Hepatocyte (in vitro differentiated cells): Measurements from ENCODE around the gene ICE1. TPM values are rescaled to one million over a fixed set of nuclear protein-coding genes. Genes with fewer than 3 reads are reported as not detected.

ENCODE experiments used
- DNase-seq: peaks from one replicate; pipeline ENCODE4 v3.0.0-alpha.2; 2016; ENCODE audit warnings: low spot score
- H2AFZ ChIP-seq: fragments of 200-600 bp; sonication (generic); 2 replicates; pipeline ENCODE4 v1.6.0; 2016; ENCODE audit warnings: antibody characterized with exemption, mild to moderate bottlenecking
- H3K27ac ChIP-seq: fragments of 200-600 bp; sonication (generic); 2 replicates; pipeline ENCODE4 v1.5.1; 2016; ENCODE audit warnings: mild to moderate bottlenecking
- H3K27me3 ChIP-seq: fragments of 200-600 bp; sonication (generic); 2 replicates; pipeline ENCODE4 v1.6.1; 2016
- H3K36me3 ChIP-seq: fragments of 200-600 bp; sonication (generic); replicated peaks from 2 replicates; pipeline ENCODE4 v1.5.1; 2016; ENCODE audit warnings: low read depth; ENCODE audit not compliant: insufficient read depth
- H3K4me1 ChIP-seq: fragments of 200-600 bp; sonication (generic); 2 replicates; pipeline ENCODE4 v1.5.1; 2016; ENCODE audit warnings: mild to moderate bottlenecking, moderate library complexity; ENCODE audit not compliant: insufficient read depth
- H3K4me2 ChIP-seq: fragments of 200-600 bp; sonication (generic); 2 replicates; pipeline ENCODE4 v1.6.0; 2016
- H3K4me3 ChIP-seq: fragments of 200-600 bp; sonication (generic); 2 replicates; pipeline ENCODE4 v1.5.1; 2016; ENCODE audit warnings: mild to moderate bottlenecking
- H3K79me2 ChIP-seq: fragments of 200-600 bp; sonication (generic); 2 replicates; pipeline ENCODE4 v1.6.0; 2017; ENCODE audit warnings: mild to moderate bottlenecking
- H3K9me2 ChIP-seq: fragments of 200-600 bp; sonication (generic); replicated peaks from 2 replicates; pipeline ENCODE4 v1.6.0; 2017; ENCODE audit warnings: mild to moderate bottlenecking; ENCODE audit not compliant: insufficient read depth
- H3K9me3 ChIP-seq: fragments of 200-600 bp; sonication (generic); 2 replicates; pipeline ENCODE4 v1.5.1; 2016; ENCODE audit warnings: low read depth, mild to moderate bottlenecking
- H4K20me1 ChIP-seq: fragments of 200-600 bp; sonication (generic); 2 replicates; pipeline ENCODE4 v1.6.0; 2016; ENCODE audit warnings: mild to moderate bottlenecking; ENCODE audit not compliant: insufficient read depth, poor library complexity, severe bottlenecking
- CTCF ChIP-seq: fragments of 200-600 bp; sonication (generic); IDR thresholded peaks from 2 replicates; pipeline ENCODE4 v1.5.1; 2016; ENCODE audit warnings: antibody characterized with exemption, mild to moderate bottlenecking; ENCODE audit not compliant: poor library complexity
- EZH2 ChIP-seq: fragments of 200-600 bp; sonication (generic); IDR thresholded peaks from 2 replicates; pipeline ENCODE4 v1.6.1; 2016; ENCODE audit warnings: antibody characterized with exemption, mild to moderate bottlenecking, borderline replicate concordance
- EZH2phosphoT487 ChIP-seq: fragments of 200-600 bp; sonication (generic); IDR thresholded peaks from one replicate; pipeline ENCODE4 v1.6.1; 2018; ENCODE audit warnings: antibody characterized with exemption, mild to moderate bottlenecking, low read depth, moderate library complexity; ENCODE audit not compliant: unreplicated experiment, severe bottlenecking
- WGBS: methylation state at CpG from one replicate; pipeline ENCODE4 v1.1.6; 2016; ENCODE audit warnings: low lambda C conversion rate; ENCODE audit errors: missing lambda C conversion rate; 5-methylcytosine and 5-hydroxymethylcytosine counted together
- polyA plus RNA-seq: library from polyadenylated mRNA; unstranded; fragments of >200 nt; fragmentation: Nextera tagmentation; extraction: Ambion mirVana; gene quantifications from 2 replicates; pipeline ENCODE4 v1.2.1, GENCODE V29; 2016
- total RNA-seq: library from RNA; depleted of rRNA; stranded (reverse); fragments of >200 nt; gene quantifications from 2 replicates; pipeline ENCODE4 v1.2.3, GENCODE V29; 2014

ICE1 gene
- total and polyA plus RNA-seq, 2 experiments from 2014 or later: 9.5 to 26.5 TPM

GRCh38 chr5:5497152-5497788 is 74.8 kb downstream of the ICE1 start:
- no peaks in the 10 kb centered on the region for H3K36me3 ChIP-seq
- H3K4me1 ChIP-seq: peaks cover 5% of the 10 kb centered on the region
- 38% methylated on average over 13 of the region's 13 CpGs for WGBS
- H2AFZ ChIP-seq: no peak overlapping the region
- no peaks in the 10 kb centered on the region for H3K9me2 ChIP-seq
- H4K20me1 ChIP-seq: no peaks in the 10 kb centered on the region
- no peak overlapping the region for H3K4me3 ChIP-seq
- H3K27me3 ChIP-seq: no peaks in the 10 kb centered on the region
- TF ChIP-seq EZH2: no peak
- peak; percentile 77 for TF ChIP-seq CTCF
- no peak for TF ChIP-seq EZH2phosphoT487
- no peaks in the 10 kb centered on the region for H3K9me3 ChIP-seq
- H3K79me2 ChIP-seq: no peaks in the 10 kb centered on the region
- H3K27ac ChIP-seq: no peak overlapping the region
- peak; percentile 80 for DNase-seq
- H3K4me2 ChIP-seq: no peak overlapping the region

DNA sequence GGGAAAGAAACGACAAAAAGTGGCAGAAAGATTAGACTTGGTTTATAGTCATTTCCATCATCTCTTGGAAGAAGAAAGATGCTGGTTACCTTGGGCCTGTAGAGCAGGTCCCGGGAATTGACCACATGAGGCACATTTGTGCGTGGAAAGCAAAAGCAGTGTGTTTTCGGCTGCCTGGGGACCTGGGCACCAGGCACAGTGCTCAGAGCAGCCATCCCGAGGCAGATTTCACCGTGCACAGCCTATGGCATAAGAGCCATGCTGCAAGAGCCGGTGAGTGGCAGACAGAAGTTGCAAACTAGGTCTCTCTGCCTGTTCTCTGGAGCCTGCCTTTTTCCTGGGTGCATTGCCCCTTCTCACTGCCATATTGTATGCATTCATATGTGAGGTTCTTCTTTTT is 77.0 kb downstream of the ICE1 start:
- no peak for DNase-seq
- TF ChIP-seq CTCF (no peak), EZH2 (no peak), EZH2phosphoT487 (no peak)
- Histone ChIP-seq H3K27me3 (no peaks in the 10 kb centered on the region), H2AFZ (no peak overlapping the region), H3K4me2 (no peak overlapping the region), H3K36me3 (no peaks in the 10 kb centered on the region), H3K4me3 (no peak overlapping the region), H3K27ac (no peak overlapping the region), H3K79me2 (no peaks in the 10 kb centered on the region), H3K4me1 (peaks cover under 1% of the 10 kb centered on the region), H3K9me2 (no peaks in the 10 kb centered on the region), H3K9me3 (no peaks in the 10 kb centered on the region), H4K20me1 (no peaks in the 10 kb centered on the region)
- 85% methylated on average over 7 of the region's 7 CpGs for WGBS

DNA sequence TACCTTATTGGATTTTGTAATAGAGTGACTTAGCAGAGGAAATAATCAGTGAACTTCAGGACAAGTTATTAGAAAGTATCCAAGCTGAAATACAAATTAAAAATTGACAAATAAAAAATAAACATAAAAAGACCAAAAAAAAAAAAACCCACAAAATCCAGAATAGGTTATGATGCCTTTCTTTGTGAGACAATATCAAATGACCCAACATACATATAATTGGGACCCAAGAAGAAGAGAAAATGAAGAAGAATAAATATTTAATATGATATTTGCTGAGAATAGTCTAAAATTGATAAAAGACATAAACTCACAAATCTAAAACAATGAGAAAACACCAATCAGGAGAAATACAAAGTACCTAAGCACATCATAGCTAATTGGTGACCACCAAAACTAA is 81.8 kb downstream of the ICE1 start:
- no peak overlapping the region for H2AFZ ChIP-seq
- H3K4me2 ChIP-seq: no peak overlapping the region
- no peaks in the 10 kb centered on the region for H3K36me3 ChIP-seq
- H3K27ac ChIP-seq: no peak overlapping the region
- H3K4me1 ChIP-seq: no peaks in the 10 kb centered on the region
- no peaks in the 10 kb centered on the region for H3K9me3 ChIP-seq
- H3K79me2 ChIP-seq: no peaks in the 10 kb centered on the region
- TF ChIP-seq EZH2phosphoT487 (no peak), CTCF (no peak), EZH2 (no peak)
- H3K4me3 ChIP-seq: no peak overlapping the region
- H4K20me1 ChIP-seq: no peaks in the 10 kb centered on the region
- no peak for DNase-seq
- H3K9me2 ChIP-seq: no peaks in the 10 kb centered on the region
- H3K27me3 ChIP-seq: no peaks in the 10 kb centered on the region

- 82% methylated on average over 3 of the region's 3 CpGs for WGBS
- Histone ChIP-seq H3K9me2 (no peaks in the 10 kb centered on the region), H3K4me3 (no peak overlapping the region), H3K79me2 (no peaks in the 10 kb centered on the region), H3K27me3 (no peaks in the 10 kb centered on the region), H3K4me1 (no peaks in the 10 kb centered on the region), H2AFZ (no peak overlapping the region), H4K20me1 (no peaks in the 10 kb centered on the region), H3K27ac (no peak overlapping the region), H3K36me3 (no peaks in the 10 kb centered on the region), H3K9me3 (no peaks in the 10 kb centered on the region), H3K4me2 (no peak overlapping the region)
- no peak for DNase-seq
- no peak for TF ChIP-seq CTCF
- no peak for TF ChIP-seq EZH2phosphoT487
These were observed 83.3 kb downstream of the ICE1 start for GRCh38 chr5:5505815-5506214.
